K562 (cell line): ENCODE data around the gene MATN1. TPM values are rescaled to one million over a fixed set of nuclear protein-coding genes. Genes with fewer than 3 reads are reported as not detected.

Source experiments
- CBX8 ChIP-seq: fragments of 200-600 bp; sonication (generic); IDR thresholded peaks from 2 replicates; pipeline ENCODE4 v1.6.1; 2012; ENCODE audit warnings: borderline replicate concordance, mixed run types, low read depth, mild to moderate bottlenecking, moderate library complexity, mixed read lengths, low read length, control low read depth, inconsistent platforms; ENCODE audit not compliant: poor library complexity, severe bottlenecking; ENCODE audit errors: extremely low read depth
- JUND ChIP-seq, 2 experiments: IDR thresholded peaks; 2 replicates in 1 of 2; 3 replicates in 1 of 2; pipeline ENCODE4 v1.6.1; 2011; ENCODE audit warnings: borderline replicate concordance in 2 of 2, low read depth in 2 of 2, low read length in 2 of 2, improper control_type of control experiment in 1 of 2, missing biosample characterization in 1 of 2, missing genetic modification characterization in 1 of 2, missing genetic modification reagents in 1 of 2
- NCOA4 ChIP-seq: fragments of 450-650 bp; IDR thresholded peaks from 2 replicates; pipeline ENCODE4 v1.6.1; 2018; ENCODE audit warnings: mild to moderate bottlenecking; ENCODE audit not compliant: partially characterized antibody
- POLR2H ChIP-seq: IDR thresholded peaks from 2 replicates; pipeline ENCODE4 v1.6.1; 2016; ENCODE audit warnings: missing genetic modification characterization, low read depth, mild to moderate bottlenecking, control low read depth, missing compliant biosample characterization, moderate library complexity
- TRIM24 ChIP-seq, 2 experiments: fragments of 450-650 bp; IDR thresholded peaks; 2 replicates each; pipeline ENCODE4 v1.6.1; 2016
- ZNF232 ChIP-seq: sonication (generic); formaldehyde crosslinking; IDR thresholded peaks from 2 replicates; pipeline ENCODE4 v1.8.0; 2022; ENCODE audit warnings: mild to moderate bottlenecking, missing genetic modification reagents
- ZNF586 ChIP-seq: fragments of 450-650 bp; formaldehyde crosslinking; conservative IDR thresholded peaks from 2 replicates; pipeline ENCODE4 v1.4.0; 2020; ENCODE audit warnings: mild to moderate bottlenecking, moderate library complexity
- ZNF79 ChIP-seq: fragments of 250-450 bp; sonication (Bioruptor Pico); IDR thresholded peaks from 2 replicates; pipeline ENCODE4 v1.4.0; 2020; ENCODE audit warnings: low read depth, mild to moderate bottlenecking, moderate library complexity
- polyA plus RNA-seq, 8 experiments: library from polyadenylated mRNA; depleted of rRNA in 4 of 8; stranded (reverse) in 5 of 8; unstranded in 3 of 8; fragments of >200 nt; fragmentation: Nextera tagmentation in 2 of 8; fragmentation: Illumina TruSeq in 1 of 8; extraction: Ambion mirVana in 2 of 8; extraction: Trizol in 1 of 8; gene quantifications; 2 replicates each; pipeline versions ENCODE4 v1.2.1 to v1.2.3, GENCODE V29; 2011 to 2014; ENCODE audit warnings: inconsistent platforms in 1 of 8, missing spikeins in 1 of 8
- total RNA-seq, 7 experiments: library from RNA; depleted of rRNA in 6 of 7; stranded (reverse); fragments of >200 nt in 6 of 7; fragmentation: Illumina TruSeq in 2 of 7; extraction: Trizol in 2 of 7; gene quantifications; 2 replicates each; pipeline versions ENCODE4 v1.2.1 to v1.2.3, GENCODE V29; 2011 to 2021; ENCODE audit warnings: low replicate concordance in 1 of 7
- TF ChIP-seq, protein P1 (sequence below): sonication (generic); formaldehyde crosslinking; IDR thresholded peaks from 2 replicates; pipeline ENCODE4 v1.8.0; 2023; ENCODE audit warnings: mild to moderate bottlenecking, missing genetic modification reagents

Gene MATN1
- total and polyA plus RNA-seq, 9 of the 15 experiments (the other 6 are each of a cell fraction or from before 2014, with no cell fraction given), result 0.10 to 2.3 (median 1.2) TPM

DNA sequence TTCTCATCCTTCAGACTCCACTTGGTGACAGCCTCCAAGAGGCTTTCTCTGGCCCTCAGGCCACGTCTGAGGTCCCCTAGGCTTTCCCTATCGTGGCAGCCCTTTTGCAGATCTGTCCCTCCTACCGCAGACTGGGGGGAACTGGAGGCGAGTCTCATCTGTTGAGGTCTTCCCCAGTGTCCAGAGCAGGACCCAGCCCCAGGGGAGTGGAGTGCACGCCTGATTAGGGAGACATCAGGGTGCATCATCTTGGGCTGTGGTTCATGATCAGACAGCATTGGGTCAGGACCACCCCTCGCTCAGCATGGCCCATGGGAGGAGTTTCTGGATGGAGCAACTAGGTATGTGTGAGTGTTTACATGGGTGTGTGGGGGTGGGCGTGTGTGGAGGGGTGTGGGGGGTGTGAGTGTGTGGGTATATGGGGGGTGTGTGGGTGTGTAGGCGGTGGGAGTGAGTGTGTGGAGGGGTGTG, 8.5 kb upstream of the MATN1 start (continued):
- TF ChIP-seq ZNF232 (CRISPR knock-in tag) (no peak), CBX8 (no peak), ZNF586 (CRISPR knock-in tag) (0 out of 2 replicates have a peak, but pooled peaks have one; percentile 4), POLR2H (tag) (no peak), ZNF79 (no peak), JUND (IDR thresholded peaks at IDR 0.05; ENCODE audit: borderline replicate concordance, low read depth, low read length) (no peak), JUND (tag; IDR thresholded peaks at IDR 0.05; ENCODE audit: borderline replicate concordance, low read depth, low read length) (0 out of 3 replicates have a peak, but pooled peaks have one; percentile 42), TRIM24 (IDR thresholded peaks at IDR 0.05) (peak; percentile 21 to 66; a peak in 2 of 4 replicates), NCOA4 (no peak)
- TF ChIP-seq, protein P1, sequence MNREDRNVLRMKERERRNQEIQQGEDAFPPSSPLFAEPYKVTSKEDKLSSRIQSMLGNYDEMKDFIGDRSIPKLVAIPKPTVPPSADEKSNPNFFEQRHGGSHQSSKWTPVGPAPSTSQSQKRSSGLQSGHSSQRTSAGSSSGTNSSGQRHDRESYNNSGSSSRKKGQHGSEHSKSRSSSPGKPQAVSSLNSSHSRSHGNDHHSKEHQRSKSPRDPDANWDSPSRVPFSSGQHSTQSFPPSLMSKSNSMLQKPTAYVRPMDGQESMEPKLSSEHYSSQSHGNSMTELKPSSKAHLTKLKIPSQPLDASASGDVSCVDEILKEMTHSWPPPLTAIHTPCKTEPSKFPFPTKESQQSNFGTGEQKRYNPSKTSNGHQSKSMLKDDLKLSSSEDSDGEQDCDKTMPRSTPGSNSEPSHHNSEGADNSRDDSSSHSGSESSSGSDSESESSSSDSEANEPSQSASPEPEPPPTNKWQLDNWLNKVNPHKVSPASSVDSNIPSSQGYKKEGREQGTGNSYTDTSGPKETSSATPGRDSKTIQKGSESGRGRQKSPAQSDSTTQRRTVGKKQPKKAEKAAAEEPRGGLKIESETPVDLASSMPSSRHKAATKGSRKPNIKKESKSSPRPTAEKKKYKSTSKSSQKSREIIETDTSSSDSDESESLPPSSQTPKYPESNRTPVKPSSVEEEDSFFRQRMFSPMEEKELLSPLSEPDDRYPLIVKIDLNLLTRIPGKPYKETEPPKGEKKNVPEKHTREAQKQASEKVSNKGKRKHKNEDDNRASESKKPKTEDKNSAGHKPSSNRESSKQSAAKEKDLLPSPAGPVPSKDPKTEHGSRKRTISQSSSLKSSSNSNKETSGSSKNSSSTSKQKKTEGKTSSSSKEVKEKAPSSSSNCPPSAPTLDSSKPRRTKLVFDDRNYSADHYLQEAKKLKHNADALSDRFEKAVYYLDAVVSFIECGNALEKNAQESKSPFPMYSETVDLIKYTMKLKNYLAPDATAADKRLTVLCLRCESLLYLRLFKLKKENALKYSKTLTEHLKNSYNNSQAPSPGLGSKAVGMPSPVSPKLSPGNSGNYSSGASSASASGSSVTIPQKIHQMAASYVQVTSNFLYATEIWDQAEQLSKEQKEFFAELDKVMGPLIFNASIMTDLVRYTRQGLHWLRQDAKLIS, result peak; percentile 61; the same call in 1 of the 2 replicates
